ENCODE results near the gene CLCNKB.

The CLCNKB gene

DNA sequence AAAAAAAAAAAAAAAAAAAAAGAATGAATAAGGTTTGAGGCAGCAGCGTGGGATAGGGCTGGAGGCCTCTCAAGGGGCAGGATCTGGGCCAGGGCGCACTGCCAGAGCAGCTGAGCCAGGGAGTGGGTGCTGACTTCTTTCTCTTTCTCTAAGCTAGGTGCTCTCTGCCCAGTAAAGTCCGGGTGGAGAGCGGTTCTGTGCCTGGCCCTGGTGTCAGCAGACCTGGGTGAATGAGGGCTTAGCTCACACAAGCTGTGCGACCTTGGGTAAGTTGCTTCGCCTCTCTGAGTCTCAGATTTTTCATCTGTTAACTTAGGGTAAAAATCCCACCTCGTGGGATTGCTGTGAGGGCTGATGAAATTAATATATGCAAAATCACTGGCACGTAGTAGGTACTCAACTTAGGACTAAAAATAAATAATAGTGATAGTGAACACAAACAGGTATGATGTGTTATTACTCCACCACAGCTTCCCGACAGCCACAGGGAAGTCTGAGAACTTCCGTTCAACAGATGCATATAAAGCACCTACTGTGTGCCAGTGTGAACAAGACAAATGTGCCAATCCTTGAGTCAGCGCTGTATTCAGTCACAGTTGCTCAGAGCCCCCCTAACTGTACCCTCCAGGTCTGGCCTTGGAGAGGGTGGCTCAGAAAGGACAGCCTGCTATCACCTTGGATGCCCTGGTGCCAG, 31.9 kb downstream of the CLCNKB start:
- TF ChIP-seq, protein P1, sequence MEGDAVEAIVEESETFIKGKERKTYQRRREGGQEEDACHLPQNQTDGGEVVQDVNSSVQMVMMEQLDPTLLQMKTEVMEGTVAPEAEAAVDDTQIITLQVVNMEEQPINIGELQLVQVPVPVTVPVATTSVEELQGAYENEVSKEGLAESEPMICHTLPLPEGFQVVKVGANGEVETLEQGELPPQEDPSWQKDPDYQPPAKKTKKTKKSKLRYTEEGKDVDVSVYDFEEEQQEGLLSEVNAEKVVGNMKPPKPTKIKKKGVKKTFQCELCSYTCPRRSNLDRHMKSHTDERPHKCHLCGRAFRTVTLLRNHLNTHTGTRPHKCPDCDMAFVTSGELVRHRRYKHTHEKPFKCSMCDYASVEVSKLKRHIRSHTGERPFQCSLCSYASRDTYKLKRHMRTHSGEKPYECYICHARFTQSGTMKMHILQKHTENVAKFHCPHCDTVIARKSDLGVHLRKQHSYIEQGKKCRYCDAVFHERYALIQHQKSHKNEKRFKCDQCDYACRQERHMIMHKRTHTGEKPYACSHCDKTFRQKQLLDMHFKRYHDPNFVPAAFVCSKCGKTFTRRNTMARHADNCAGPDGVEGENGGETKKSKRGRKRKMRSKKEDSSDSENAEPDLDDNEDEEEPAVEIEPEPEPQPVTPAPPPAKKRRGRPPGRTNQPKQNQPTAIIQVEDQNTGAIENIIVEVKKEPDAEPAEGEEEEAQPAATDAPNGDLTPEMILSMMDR (conservative IDR thresholded peaks at IDR 0.05; ENCODE audit: low read depth, low read length), result no peak
- no peak overlapping the region for H3K4me3 ChIP-seq (ENCODE audit: low read depth, low read length)
- peak; percentile 58 for DNase-seq (ENCODE audit: low read depth)

DNA sequence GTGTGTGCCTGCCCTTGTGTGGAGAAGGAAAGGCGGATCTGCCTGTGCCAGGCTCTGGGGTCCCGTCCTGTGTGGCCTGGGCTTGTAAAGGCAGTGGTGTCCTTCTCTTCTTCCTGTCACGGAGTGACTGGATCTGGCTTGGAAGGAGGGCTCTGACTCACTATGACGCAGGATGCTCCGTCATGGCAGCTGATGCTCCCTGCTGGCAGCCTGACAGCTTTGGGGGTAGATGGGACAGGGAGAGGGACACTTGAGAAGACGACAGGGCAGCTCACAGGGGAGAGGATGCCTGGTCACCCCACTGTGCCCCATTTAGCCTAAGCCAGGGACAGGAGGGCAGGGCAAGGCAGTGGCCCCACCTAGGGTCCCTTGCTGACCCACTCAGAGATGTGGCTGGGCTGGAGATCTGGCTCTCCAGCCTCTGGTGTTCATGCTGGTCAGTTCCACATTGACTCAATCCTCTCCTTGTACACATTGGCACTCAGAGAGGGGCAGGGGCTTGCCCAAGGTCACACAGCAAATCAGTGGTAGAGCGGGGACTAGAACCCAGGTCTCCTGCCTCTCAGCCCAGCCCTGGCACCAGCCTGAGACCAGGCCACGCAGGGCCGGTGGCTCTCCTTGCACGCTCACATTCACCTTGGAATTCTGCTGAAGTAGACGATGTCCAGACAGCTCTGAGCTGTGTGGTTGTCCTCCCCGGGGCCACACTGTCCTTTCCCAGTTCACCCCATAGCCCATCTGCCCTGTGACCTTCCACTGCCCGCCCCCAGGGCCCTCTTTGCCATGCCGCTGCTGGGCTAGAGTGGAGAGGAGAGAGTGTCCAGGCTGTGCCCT, 32.7 kb downstream of the CLCNKB start:
- no peak overlapping the region for H3K4me3 ChIP-seq (ENCODE audit: low read depth, low read length)
- DNase-seq (ENCODE audit: low read depth), result peak; percentile 86
- TF ChIP-seq, protein P1 (conservative IDR thresholded peaks at IDR 0.05; ENCODE audit: low read depth, low read length), result no peak

DNA sequence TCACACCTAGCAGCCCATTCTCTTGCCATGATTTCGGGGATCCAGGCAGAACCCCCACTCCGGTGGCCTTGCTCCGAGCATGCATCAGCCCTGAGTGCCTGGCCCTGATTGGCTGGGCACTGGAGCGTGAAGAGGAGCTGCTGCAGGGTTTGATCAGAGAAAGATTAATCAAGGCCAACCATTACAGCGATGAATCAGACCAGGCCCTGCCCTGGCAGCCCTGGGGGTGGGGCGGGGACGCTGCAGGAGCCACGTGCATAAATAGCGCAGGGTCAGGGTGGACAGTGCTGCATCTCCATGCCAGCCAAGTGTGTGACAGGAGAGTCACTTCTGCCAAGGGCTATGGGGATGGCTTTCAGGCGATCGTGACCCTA, 33.3 kb downstream of the CLCNKB start:
- no peak for DNase-seq (ENCODE audit: low read depth)
- no peak overlapping the region for H3K4me3 ChIP-seq (ENCODE audit: low read depth, low read length)
- TF ChIP-seq, protein P1 (conservative IDR thresholded peaks at IDR 0.05; ENCODE audit: low read depth, low read length), result no peak

DNA sequence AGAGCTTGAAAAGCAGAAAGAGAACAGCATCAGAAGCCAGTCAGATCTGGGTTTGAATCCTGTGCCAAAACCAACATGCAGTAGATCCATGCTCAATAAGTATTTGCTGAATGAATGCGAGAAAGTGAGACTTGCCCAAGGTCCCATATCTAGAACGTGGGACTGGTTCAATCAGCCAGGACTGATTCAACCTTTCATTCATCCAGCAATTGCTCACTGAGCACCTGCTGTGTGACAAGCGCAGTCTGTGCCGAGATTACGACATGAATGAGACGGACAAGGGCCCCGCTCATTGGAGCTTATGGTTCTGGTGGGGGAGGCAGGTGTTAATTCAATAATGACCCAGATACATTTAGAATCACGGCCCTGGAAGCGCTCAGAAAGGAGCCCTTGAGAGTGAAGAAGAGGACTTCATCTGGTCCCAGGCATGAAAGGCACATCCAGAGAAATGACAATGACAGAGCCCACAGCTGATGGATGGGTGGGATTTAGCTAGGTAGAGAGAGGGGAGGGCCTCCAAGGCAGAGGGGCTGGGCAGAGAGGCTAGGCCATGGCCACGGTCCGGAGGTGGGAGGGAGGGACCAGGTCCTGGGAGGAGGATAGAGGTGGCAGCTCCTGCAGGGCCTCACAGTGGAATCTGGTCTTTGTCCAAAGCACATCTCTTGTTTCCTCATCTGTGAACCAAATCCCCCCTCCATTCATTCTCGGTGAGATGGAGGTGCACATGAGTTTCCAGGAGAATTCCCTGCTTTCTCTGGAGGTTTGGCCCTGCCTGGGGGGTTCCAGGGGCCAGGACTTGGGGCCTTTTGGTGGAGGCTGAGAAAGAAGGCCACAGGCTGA, 34.0 kb downstream of the CLCNKB start:
- no peak for DNase-seq (ENCODE audit: low read depth)
- TF ChIP-seq, protein P1 (conservative IDR thresholded peaks at IDR 0.05; ENCODE audit: low read depth, low read length), result no peak
- no peak overlapping the region for H3K4me3 ChIP-seq (ENCODE audit: low read depth, low read length)

DNA sequence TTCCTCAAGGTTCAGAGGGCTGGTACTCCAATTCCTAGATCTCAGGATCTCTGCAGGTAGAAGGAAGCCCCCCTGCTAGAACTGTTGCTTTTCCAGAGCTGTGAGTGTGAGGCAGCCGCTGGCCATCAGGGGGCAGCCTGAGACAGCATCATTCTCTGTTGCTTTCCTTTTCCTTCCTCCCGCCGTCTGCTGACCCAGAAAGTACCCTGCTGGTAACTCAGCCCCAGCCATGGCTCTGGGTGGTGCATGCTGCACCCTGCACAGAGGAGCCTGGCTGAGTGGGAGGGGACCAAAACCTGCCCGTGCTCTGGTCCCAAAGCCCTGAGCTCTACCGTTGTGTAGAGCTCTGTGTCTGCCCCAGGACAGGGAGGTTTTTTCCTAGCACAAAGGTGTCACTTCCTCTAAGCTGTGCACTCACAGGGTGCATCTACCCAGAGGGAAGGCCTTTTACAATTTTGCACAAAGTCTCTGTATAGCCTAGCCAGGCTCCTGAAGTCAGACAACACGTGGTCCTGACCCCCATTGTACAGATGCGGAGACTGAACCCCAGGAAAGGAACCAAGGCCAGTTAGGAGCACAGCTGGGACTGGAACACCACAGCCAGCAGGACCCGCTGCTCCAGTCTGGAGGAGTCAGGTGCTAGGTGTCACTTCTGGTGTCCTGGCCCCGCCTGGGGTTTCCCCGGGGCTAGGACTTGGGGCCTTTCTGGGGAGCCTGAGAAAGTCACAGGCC, 35.5 kb downstream of the CLCNKB start:
- H3K4me3 ChIP-seq (ENCODE audit: low read depth, low read length), result no peak overlapping the region
- TF ChIP-seq, protein P1 (conservative IDR thresholded peaks at IDR 0.05; ENCODE audit: low read depth, low read length), result peak; percentile 92
- DNase-seq (ENCODE audit: low read depth), result peak; percentile 82

DNA sequence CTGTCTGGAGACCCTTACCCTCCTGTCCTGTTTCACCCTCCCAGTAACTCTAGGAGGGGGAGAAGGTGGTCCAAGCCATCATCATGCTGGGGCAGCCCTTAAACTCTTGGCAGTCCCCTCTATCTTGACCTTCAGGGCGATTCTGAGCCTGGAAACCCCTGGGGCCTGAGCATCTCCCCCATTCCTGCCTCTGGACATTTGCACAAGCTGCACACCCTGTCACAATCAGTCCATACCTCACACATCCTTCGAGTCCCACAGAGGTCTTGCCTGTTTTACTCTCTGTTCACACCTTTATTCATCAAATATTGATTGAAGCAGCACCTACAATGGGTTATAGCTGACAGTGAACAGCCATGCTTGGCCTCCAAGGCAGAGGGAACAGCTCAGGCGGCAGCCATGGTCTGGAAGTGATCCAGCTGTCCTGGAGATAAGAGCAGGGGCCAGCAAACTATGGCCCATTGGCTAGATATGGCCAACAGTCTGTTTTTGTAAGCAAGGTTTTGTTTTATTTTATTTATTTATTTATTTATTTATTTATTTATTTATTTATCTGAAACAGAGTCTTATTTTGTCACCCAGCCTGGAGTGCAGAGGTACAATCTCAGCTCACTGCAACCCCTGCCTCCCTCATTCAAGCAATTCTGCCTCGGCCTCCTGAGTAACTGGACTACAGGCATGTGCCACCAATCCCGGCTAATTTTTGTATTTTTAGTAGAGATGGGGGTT, 37.0 kb downstream of the CLCNKB start:
- DNase-seq (ENCODE audit: low read depth), result no peak
- no peak overlapping the region for H3K4me3 ChIP-seq (ENCODE audit: low read depth, low read length)
- TF ChIP-seq, protein P1 (conservative IDR thresholded peaks at IDR 0.05; ENCODE audit: low read depth, low read length), result no peak

Data from choroid plexus epithelial cell (primary cell).